Measurements from ENCODE around the gene ASB10.

Gene ASB10

DNA sequence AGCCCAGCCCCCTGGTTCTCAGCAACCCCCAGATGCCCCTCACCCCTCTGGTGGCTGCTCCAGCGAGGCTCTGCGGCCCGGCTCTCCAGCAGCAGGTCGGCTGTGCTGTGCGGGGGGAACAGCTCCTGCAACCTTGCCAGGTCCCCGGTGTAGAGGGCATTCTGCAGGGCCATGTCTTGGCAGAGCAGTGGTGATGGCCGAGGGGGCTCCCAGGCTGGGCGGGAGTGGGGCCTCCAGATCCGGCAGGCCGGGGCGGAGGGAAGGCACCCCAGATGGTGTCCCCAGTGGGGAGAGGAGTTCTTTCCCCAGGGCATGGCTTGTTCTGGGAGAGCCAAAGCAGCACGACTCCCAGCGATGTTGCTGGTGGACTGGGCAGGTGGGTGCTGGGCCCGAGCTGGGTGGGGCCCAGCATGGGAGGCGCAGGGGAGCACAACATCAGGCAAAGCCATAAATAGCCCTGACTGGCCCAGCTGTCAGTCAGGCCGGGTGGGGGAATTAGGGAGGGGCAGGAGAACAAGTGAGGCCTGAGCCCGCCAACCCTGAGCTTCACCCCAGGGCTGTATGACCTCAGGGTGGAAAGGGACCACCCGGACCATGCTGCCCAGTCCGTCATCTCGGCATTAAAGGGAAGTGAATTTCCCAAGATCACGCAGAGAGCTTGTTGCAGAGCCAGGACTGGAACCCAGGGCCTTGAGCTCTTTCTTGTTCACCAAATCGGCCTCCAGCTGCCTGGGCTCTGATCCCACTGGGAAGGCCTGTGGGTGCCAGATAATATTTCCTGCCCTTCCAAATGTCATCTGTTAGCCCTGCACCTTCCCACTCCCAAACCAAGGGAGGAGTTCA, 580 bp upstream of the ASB10 start:
- no peak for DNase-seq

DNA sequence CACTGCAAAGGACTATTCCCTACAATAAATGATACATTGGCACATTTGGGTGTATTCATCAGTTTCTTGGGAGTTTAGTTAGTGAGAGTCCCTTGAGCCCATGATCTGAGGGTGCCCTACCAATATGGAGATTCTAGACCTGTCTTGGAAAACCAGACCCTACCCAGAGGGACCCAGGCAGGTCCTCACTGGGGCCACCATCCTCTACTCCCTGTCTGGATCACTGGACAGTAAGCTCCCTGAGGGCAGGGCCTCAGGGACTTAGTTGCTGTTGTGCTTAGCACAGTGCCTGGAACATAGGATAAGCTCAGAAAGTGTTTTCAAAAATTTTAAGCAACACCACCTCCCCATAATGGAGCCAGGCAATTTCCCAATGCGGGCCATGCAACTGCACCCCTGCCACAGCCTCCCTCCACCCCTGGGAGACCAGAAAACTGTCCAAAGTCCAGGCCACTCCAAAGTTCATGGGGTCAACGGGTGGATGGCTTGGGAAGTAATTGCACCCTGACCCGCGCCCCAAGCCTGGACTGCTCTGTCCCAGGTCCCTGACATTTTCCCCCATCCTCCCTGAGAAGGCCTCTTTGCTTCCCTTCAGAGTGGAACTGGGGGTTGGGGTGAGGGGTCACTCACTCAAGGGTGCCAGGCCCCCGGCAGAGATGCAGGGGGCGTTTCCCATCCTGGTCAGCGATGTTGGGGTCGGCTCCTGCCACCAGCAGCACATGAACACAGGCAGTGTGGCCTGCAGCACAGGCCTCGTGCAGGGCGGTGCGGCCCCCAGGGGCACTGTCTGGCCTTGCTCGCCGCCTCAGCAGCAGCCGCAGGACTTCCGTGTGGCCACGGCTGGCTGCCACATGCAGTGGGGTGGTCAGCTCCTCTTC, 1.0 kb downstream of the ASB10 start:
- no peak for DNase-seq

DNA sequence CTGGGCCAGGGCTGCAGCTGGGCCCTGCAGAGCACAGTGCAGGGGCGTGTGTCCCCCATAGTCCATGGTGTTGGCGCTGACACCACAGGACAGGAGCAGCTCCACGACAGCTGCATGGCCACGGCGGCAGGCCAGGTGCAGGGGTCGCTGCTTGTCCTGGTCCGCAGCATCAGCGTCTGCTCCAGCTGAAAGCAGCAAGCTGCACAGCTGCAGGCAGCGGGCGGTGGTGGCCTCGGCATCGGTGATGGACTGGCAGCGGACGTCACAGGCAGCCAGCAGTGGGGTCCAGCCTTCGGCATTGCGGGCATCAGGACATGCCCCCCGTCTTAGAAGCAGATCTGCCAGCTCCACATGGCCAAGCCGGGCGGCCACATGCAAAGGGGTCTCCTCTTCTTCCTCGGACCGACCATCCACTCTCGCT, 6.0 kb downstream of the ASB10 start:
- no peak for DNase-seq

DNA sequence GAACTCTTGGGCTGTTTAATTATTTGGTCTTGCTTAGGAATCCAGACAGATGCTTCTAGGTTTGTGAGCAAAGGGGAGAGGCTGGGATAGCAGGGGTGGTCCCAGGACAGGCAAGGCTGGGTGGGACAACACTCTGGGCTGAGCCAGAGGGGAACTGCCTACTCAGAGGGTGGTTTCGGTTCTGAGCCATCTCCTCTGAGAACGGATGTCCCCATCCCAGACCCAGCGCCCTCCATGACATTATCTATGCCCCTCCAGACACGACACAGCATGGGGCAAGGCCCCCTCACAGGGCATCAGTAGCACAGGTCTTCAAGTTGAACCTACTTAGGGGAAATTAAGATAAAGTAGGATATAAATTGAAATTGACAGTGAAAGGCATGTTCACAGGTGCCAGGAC, 7.1 kb downstream of the ASB10 start:
- DNase-seq, result no peak

DNA sequence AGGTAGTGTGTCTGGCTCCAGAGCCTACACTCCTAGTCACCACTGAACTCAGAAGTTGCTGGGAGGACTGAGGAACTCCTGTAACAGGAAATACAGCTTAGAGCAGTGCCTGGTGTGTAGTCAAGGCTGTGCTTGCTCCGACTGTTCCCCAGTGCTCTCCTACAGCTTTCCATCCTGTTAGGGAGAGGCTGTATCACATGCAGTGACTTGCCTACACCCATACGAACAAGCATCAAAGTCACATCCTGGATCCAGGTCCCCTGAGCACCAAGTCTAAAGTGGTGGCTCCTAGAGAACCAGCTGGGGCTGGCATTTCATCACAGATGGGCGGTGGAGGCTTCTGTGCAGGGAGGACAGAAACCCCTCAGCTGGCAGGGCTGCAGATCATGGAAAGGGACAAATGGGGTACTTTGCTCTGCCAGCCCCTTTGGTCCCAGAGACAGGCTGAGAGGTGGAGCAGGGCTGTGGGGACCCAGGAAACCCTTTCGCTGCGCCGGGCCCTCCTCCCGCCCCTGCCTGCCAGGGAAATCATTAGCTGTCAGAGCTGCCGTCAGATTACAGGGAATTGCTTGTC, 7.7 kb downstream of the ASB10 start:
- DNase-seq, result no peak

DNA sequence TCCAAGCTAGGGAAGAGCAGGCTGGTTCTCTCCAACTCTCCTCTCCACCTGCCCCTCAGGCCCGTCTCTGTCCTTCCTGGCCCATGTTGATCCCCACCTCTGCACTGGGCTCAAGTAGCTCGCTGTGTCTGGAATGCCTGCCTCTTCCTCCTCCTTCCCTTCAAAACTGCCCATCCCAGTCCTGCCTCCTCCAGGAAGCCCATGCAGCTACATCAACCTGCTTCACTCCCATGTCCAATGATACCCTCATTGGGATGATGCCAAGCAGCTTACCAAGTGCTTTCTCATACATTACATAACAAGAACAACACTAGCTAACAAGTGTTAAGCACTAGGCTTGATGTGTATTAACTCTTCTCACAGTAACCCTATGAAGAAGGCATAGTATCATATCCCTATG, 8.2 kb downstream of the ASB10 start:
- no peak for DNase-seq

DNA sequence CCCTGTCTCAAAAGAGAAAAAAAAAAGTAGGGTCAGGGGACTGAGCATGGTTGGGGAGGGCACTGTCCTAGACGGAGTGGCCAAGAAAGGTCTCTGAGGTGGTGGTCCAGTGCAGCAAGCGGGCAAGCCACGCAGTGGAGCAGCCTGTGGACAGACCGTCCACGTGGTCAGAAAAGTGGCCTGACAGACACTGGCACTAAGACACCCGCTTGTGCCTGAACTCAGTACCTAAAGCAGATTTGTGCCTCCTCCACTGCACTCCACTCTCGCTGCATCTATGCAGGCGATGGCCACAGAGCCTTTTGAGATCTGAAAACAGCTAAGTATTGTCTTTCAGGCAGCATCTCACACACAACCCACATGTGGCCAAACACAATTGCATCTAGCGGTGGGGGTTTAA, 8.8 kb downstream of the ASB10 start:
- DNase-seq, result no peak

DNA sequence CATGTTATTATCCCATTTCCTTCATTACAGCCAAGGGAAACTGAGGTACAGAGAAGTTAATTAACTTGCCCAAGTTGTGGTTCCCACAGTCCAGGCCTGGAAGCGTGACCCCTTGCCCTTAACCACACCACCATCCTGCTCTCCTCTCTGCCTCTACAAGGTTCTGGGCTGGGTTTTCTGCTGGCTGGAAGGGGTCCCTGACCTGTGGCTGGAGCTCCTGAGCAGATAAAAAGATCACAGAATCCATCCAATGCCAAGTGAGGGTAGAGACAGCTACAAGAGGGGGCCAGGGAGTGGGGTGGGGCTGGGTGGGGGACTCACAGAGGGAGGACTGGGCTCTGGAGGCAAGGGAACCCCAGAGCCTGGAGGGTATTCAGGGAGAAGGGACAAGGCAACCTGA, 9.7 kb downstream of the ASB10 start:
- no peak for DNase-seq

DNA sequence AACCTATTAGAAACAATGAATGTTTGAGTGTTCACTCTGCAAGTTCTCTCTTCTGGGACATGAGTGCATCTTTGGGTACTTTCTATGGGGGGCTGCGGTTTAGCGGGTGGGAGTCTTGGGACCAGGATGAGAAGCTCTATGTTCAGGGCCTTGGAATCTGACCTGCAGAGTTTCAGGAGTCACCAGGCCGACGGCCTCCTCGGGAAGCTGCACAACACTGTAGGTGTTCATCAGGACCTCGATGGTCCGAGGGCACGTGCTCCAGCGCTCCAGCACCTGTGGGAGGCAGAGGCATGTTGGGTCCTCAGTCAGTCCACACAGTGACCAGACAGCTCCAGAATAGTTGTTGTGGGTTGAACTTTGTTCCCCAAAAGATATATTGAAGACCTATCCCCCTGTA, 10.6 kb downstream of the ASB10 start:
- DNase-seq, result no peak

DNA sequence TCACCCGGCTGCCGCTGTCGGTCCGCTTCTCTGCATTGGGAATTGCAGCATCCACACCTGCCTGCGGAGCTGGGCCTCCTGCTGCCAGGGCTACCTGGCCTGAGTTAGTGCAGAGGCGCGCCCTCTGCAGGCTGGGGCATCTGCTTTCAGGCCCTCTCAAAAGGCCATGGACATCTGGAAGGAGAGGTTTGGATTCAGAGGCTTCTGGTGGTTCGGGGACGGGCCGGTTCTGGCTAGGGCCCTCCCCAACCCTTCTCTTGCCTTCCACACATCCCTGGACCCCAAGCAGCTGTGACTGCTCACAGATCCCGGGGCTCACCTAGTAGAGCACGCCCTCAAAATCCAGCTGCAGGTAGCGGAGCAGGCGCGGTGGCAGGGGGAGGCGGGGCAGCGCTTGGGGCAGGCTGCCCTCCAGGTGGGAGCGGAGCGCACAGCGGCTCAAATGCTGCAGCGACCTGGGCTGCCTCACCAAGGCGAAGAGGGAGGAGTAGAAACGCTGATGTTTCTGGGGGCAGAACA, 11.2 kb downstream of the ASB10 start:
- no peak for DNase-seq

DNA sequence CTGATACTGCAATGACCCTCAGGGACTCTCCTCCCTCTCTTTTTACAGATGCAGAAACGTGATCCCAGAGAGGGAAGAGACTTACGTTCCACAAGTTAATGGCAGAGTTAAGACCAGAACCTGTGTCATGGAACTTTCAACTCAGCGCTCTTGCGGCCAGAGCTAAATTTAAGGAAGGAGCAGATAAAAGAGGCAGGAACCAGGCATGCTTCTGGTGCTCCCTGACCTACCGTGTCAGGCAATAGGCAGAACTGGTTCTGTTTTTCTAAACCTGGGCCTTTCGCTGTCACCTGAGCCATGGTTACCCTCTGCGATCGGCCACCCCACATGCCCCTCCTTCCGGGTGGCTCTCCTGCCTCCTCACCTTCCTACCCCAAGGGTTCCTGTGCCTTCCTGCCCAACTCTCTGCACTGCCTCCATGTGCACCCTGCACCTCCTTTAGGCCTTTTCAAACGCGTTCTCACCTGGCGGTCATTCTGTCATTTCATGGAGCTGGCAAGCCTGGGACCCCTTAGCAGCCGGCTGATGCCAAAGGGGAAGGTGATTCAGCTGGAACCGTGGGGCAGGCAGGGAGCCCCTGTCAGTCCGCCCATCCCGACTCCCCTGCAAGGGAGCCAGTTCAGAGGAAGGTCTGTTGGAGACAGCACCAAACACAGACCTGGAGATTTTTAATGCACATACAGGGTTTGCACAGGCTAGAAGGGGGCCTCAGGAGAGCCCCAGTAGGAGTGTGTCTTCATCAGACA, 11.8 kb downstream of the ASB10 start:
- DNase-seq, result no peak

DNA sequence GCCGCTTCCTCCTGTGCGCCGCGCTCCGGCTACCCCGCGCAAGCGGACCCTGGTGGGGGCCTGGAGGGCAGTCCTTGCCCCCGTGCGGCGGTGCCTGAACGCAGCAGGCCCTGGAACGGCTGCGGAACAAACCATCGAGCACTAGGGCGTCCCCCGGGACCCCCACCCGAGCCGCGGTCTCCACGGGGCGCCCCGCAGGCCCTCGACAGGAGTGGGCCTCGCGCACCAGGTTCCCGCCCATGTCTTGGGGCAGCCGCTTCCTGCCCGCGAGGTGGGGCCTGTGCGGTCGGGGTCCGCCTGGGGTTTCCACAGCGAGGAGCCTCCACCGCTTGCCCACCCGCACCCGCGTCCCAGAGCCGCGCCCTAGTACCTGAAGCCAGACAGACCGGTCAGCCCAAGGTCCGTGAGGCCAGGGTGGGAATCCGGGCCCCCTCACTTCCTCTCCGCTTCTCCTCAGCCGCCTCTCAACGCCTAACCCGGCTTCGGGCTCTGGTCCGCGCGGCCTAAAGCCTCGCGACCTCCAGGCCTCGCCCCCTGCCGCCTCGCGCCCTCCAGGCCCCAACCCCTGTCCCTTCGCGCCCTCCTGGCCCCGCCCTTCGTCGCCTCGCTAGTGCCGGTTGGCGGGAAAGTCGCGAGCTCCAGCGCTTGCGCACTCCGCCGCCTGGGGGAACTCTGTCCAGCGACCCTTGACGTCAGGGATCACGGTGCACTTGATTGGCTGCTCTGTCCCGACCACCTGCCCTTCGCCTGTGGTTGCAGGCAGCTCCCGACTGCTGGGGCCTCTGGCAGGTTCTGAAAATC, 12.6 kb downstream of the ASB10 start:
- no peak for DNase-seq

DNA sequence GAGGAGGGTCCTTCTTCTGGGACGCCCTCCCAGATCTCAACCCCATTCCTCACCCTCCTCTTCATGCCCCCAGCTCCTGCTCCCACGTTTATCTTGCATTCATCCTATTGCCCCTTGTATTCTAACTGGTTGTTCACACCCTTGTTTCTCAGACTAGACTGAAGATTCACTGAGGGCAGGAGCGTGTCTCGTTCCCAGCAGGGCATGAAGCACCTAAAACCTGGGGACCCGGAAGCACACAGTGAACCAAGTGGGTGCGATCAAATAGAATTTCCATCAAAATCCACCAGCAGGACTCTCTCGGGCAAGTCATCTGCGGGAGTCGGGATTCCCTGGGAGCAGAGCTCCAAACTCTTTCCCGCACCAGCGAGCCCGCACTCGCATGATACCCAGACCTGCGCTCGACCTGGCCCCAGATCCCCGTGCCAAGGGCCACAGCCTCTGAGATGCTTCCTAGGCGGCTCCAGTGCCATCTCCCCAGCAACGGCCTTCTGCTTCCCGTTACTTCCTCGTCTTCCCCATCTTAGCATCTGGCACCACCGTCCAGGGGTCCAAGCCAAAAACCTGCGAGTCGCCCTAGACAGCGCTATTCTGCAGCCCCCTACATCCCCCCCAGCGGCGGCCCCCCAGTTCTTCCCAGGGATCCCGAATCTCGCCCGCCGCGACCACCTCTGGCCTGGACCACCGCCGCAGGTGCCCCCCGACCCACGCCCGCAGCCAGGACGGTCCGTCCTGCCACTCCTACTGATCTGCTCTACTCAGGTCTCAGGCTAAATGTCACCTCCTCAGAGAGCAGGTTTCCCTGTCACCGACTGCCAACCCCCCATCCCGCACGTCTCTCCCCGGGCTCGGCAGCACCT, 13.4 kb downstream of the ASB10 start:
- DNase-seq, result no peak

DNA sequence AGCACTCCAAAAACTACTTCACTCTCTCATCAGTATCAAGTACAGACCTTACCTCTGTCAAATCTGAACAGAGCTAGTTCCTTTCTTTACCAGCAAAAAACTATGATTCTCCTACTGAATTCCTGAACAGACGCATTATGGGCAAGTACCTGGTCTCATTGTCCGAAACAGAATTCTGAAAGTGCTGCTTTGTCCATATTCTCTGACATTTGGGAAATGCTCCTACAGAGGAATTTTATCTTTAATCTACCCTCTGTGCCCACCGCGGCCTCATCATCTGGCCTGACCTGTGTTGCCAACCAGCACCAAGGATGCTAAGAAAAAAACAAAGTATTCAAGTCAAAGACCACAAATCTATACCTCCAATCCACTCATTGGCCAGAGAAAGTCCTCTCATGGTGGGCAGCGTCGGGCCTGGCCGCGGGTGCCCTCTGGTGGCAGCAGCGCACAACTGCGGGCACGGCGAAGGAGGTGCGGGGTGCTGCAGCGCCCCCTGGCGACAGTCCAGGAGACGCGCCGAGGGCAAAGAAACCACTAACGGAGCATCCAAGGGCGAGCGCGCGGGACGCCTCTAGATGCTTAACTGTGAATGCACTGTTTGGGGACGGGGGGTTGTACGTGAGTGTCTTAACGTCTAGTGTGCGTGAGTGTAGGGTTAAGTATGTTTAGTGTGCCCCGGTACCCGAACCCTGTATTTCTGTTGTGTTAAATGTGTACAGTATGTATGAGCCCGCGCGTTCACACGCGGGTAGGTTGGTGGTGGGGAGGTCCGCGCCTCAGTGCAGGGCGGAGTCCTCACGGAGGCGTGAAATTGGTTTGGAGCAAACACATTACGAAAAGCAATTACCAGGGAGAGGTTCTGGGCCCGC, 14.5 kb downstream of the ASB10 start:
- peak; percentile 53 to 83 (median 79) for DNase-seq

DNA sequence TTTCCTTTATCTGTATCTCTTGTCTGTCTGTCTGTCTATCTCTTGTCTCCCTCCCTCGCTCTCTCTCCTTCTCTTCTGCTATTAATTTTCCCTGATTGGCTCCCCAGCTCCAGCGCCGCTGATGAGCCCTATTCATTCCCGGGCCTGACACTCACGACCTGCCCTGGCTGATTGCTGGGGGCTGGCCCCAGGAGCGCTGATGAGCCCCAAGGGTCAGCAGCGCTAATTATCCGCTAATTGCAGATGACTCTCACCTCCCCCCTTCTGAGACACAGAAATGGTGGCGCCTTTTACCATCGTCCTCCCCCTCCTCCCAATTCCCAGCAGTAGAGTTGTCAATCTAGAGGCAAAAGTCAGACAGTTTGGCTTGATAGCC, 18.3 kb downstream of the ASB10 start:
- peak in 1 of 3 experiments; percentile 41 for DNase-seq

DNA sequence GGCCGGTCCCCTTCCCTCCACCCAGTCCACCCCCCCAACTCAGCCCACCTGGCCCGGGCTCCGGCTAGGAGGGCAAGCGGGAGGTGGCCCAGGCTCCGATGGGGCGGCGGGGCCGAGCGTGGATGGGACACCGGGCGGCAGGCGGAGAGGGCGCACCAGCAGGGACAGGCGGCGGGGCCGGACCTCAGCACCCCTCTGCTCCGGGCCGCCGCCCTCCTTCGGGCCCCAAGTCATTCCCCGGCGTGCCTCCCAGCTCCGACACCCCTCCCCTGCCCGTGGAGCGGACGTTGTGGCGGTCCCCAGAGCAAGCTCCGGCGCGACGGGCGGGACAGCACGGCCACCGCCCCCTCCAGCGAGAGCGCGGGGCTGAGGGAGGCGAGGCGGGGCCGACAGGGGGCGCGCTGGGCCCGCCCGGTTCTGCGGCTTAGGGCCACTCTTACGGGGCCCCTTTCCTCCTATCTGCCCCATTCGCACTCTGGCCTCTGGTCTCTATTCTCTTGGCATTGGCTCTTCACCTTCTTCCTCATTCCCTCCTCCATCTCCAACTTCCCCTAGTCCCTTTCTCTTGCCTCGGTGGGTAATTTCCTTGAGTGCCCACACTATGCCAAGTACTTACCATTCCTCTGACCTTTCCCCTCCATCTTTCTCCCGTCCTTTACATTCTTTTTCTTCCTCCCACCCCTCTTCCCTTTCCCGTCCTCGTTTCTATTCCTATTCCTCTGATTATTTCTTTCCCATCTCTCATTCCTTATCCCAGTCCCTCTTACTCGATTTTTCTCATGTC, 18.9 kb downstream of the ASB10 start:
- peak in 2 of 3 experiments; percentile 27 to 41 for DNase-seq

DNA sequence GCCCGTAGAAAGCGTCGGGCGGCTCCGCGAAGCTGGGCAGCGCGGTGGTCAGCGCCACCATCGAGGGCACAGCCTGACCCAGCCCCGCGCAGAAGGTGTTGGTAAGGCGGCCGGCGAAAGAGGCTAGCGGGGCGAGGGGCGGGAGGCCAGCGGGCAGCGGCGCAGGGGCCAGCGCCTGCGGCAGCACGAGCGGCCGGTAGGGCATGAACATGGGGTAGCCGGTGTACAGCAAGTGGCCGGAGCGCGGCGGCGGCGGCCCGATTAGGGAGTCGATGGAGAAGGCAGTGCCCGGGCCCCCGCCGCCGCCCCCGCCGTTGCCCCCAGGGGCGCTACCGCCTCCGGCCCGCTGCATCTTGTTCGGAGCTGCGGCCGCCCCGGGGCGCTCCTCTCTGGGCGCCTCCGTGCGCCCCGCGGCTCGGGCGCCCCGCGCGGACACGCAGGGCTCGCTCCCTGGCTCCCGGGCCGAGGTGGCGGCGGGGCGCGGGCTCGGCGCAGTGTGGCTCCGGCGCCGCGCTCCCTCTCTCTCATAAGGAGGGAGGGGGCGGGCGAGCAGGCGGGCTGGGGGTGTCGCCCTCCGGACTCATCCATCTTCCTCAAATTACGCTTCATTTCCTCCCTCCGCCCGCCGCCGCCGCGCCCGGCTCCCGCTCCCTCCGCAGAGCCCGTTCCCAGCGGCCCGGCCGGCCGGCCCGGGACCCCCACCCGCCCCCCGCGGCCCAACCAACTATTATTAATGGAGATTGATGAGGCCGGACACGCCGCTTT, 19.7 kb downstream of the ASB10 start, which contains the start of gene GBX1:
TSS of gene GBX1 (minus strand) at position 498 of the 765 bp plus-strand sequence. CDS start at position 352, 146 bp downstream.
- DNase-seq, result peak; percentile 14 to 65 (median 47)

DNA sequence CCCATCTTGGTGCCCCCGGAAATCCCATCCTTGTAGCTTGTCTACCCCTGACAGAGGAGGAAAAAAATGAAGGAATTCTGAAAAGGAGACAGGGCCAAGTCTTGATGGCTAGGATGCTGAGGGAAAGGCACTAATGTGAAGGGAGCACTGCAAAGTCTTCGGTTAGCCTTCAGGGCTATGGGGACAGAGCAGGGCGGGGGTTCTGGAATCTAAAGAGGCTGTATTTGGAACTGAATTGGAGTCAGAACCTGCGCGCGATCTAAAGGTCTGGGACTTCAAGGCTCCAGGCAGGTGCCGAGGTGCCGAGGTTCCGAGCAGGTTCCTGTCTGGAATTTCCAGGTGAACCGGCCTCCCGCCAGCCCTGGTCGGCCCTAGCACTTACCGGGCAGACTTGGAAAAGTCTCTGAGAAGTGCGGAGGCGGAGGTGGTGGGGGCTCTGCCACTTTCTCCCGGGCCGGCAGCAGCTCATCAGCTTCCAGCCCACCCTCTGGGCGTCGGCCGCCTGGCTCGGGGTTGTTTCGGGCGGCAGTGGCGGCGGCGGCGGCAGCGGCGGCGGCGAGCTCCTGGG, 20.3 kb downstream of the ASB10 start:
- no peak for DNase-seq

Data from NCI-H1417 (cell line).